ENCODE data around the gene ORC3. TPM values are rescaled to one million over a fixed set of nuclear protein-coding genes. Genes with fewer than 3 reads are reported as not detected.

Gene ORC3
- total RNA-seq = 10 to 100 TPM; 27.9 to 37.3 TPM

GRCh38 chr6:87589693-87590416, at the start of gene ORC3, which contains the start of gene RARS2:
Gene ORC3, plus strand, starts transcription at chr6:87590135. Its CDS starts 34 bp downstream, at chr6:87590169.
Gene RARS2, minus strand, starts transcription at chr6:87589987. Its CDS starts 30 bp downstream, at chr6:87589957.

GRCh38 chr6:87701676-87702588, 112.0 kb downstream of the ORC3 start, which contains the start of gene AKIRIN2:
Gene AKIRIN2, minus strand, starts transcription at chr6:87702233. Its CDS starts 549 bp downstream, at chr6:87701684.

Other genes starting within 250 kb of the ORC3 start
- 1 to 10 TPM; 2.4 to 3.7 TPM for gene C6orf163, start 245.3 kb upstream of the ORC3 start, total RNA-seq
- gene CFAP206, start 182.2 kb upstream of the ORC3 start, total RNA-seq = 1 to 10 TPM; 1.0 to 1.3 TPM
- gene SLC35A1, start 117.2 kb upstream of the ORC3 start, total RNA-seq = 10 to 100 TPM; 10.7 to 18.6 TPM
- 10 to 100 TPM; 18.9 to 22.6 TPM for gene RARS2, start 148 bp upstream of the ORC3 start, total RNA-seq
- 10 to 100 TPM in 1 of 2 donors, 1 to 10 TPM in 1; 7.2 to 16.3 TPM for gene AKIRIN2, start 112.1 kb downstream of the ORC3 start, total RNA-seq